Measurements from ENCODE around the gene MROH9. TPM values are rescaled to one million over a fixed set of nuclear protein-coding genes. Genes with fewer than 3 reads are reported as not detected.

Gene MROH9, protein sequence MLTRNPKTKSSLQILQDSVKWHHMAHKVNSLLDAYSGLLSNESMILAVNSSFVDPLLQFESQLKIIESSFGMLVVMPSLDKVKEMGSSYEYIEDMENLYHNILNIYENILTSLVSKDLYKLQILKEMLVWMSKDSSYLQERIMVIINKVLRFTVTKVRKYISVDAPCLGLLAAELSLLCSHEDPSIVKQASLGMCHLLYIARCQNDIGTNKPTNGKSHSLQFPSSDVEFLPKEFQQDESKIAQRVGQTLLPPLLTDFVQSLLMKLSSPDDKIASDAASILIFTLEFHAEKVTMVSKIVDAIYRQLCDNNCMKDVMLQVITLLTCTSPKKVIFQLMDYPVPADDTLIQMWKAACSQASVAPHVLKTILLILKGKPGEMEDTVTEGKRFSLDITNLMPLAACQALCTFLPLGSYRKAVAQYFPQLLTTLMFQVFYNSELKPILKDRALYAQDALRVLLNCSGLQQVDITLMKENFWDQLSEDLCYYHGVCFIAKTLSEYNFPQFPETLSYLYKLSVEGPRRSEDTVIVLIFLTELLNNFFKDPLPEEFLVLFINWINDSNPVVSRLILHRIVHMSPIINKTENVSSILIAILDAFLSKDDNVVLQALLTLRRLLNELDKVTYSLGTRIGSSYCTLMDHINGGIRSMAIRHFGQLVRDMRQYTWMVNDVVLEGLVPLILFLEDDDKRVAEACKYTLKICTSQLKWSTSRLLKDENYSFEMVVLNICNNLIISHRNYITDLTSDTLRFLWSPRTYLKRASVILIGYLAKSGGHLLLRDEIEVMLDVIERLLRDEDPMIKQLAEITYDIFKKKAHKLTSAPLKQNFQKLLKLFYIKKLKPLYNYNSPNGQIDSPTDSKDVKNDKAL
- not detected for total RNA-seq

DNA sequence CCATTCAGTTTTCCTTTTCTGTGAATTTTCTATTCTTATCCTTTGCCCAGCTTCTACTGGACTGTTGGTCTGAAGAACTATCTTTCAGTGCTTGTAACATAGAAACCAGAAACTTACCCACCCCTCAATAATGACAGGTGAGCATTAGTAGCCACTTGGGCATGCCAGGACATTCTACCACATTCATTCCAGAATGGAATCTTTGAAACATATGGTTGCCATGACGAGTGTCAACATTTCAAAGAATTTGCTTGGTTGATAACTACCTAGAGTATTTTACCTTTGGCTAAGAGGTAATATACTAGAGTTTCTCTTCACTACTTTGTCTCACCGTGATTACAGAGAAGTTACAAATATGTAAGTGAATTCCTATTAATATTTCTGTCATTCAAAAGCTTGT lies at the start of gene MROH9:
MROH9 (plus strand) TSS at position 304 of the 400 bp plus-strand sequence. CDS start 10,023 bp downstream, outside the sequence.
- peaks cover 0 to 6% (median 0%) of the 10 kb centered on the region in 3 donors for H3K4me1 ChIP-seq
- 82 to 95% methylated on average over 2 of the region's 2 CpGs for WGBS, 2 donors (ENCODE audit: low coverage in 1 of 2)
- no peak for ATAC-seq
- H3K4me3 ChIP-seq = no peak within 1 kb of the TSS
- no peaks in the 10 kb centered on the region for H3K36me3 ChIP-seq
- no peaks in the 10 kb centered on the region for H3K27me3 ChIP-seq
- no peaks in the 10 kb centered on the region for H3K9me3 ChIP-seq
- TF ChIP-seq POLR2A (IDR thresholded peaks at IDR 0.05) = no peak
- no peak for TF ChIP-seq EP300 (IDR thresholded peaks at IDR 0.05)
- TF ChIP-seq, protein P1, sequence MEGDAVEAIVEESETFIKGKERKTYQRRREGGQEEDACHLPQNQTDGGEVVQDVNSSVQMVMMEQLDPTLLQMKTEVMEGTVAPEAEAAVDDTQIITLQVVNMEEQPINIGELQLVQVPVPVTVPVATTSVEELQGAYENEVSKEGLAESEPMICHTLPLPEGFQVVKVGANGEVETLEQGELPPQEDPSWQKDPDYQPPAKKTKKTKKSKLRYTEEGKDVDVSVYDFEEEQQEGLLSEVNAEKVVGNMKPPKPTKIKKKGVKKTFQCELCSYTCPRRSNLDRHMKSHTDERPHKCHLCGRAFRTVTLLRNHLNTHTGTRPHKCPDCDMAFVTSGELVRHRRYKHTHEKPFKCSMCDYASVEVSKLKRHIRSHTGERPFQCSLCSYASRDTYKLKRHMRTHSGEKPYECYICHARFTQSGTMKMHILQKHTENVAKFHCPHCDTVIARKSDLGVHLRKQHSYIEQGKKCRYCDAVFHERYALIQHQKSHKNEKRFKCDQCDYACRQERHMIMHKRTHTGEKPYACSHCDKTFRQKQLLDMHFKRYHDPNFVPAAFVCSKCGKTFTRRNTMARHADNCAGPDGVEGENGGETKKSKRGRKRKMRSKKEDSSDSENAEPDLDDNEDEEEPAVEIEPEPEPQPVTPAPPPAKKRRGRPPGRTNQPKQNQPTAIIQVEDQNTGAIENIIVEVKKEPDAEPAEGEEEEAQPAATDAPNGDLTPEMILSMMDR (IDR thresholded peaks at IDR 0.05) = no peak
- no peak for TF ChIP-seq POLR2AphosphoS5 (IDR thresholded peaks at IDR 0.05)
- H3K27ac ChIP-seq = no peak within 1 kb of the TSS

DNA sequence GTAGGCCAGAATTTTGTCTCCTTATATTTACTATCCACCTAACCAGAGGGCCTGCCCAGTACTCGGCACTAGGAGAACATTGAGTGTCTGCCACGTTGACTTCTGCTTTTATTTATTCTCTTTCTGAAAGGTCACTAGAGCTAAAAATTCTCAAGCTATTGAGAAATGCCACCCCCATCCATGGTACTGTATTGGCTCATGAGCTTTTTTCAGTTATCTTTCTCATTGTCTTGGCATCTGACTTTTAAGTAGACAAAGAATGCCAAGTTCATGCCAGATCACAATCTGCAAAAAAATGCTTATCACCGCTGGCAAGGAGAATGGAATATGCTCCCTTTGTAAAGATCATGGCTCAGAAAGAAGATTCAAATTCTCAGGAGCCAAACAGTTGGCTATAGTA lies 49.8 kb upstream of the MROH9 start:
- 20 to 56% methylated on average over 1 to 3 of the region's 3 CpGs for WGBS, 2 donors (ENCODE audit: low coverage in 1 of 2)
- Histone ChIP-seq H3K4me3 (no peak overlapping the region), H3K27ac (no peak overlapping the region), H3K36me3 (no peaks in the 10 kb centered on the region), H3K9me3 (peaks cover 0 to 6% (median 0%) of the 10 kb centered on the region in 3 donors), H3K4me1 (peaks cover 0 to 3% (median 0%) of the 10 kb centered on the region in 3 donors), H3K27me3 (no peaks in the 10 kb centered on the region)
- ATAC-seq = peak; percentile 13
- no peak for TF ChIP-seq EP300 (IDR thresholded peaks at IDR 0.05)
- TF ChIP-seq POLR2A (IDR thresholded peaks at IDR 0.05) = no peak
- no peak for TF ChIP-seq POLR2AphosphoS5 (IDR thresholded peaks at IDR 0.05)
- TF ChIP-seq, protein P1 (IDR thresholded peaks at IDR 0.05) = no peak

DNA sequence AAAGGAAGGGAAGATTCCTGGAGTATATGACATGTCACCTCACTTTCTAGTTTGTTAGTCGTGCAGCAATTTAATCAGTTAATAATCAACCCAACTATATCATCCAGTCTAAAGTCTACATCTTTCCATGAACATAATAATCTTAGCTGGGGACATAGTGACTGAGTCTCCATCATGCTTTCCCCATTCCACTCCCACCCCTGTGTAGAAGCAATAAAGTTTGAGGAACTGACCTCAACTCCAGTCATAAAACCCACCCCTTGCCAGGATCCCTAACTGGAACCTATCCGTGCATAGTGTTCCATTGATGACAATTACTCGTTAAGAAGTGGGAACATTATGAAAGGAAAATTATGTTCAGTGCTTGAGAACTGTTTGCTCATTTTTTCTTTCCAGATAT lies 48.9 kb upstream of the MROH9 start:
- ATAC-seq = no peak
- H3K9me3 ChIP-seq = peaks cover 0 to 6% (median 0%) of the 10 kb centered on the region in 3 donors
- 86 to 89% methylated on average over 3 of the region's 3 CpGs for WGBS, 2 donors (ENCODE audit: low coverage in 1 of 2)
- peaks cover 0 to 3% (median 0%) of the 10 kb centered on the region in 3 donors for H3K4me1 ChIP-seq
- H3K27ac ChIP-seq = no peak overlapping the region
- H3K27me3 ChIP-seq = no peaks in the 10 kb centered on the region
- H3K4me3 ChIP-seq = no peak overlapping the region
- H3K36me3 ChIP-seq = no peaks in the 10 kb centered on the region
- no peak for TF ChIP-seq POLR2A (IDR thresholded peaks at IDR 0.05)
- TF ChIP-seq, protein P1 (IDR thresholded peaks at IDR 0.05) = no peak
- TF ChIP-seq EP300 (IDR thresholded peaks at IDR 0.05) = no peak
- no peak for TF ChIP-seq POLR2AphosphoS5 (IDR thresholded peaks at IDR 0.05)

DNA sequence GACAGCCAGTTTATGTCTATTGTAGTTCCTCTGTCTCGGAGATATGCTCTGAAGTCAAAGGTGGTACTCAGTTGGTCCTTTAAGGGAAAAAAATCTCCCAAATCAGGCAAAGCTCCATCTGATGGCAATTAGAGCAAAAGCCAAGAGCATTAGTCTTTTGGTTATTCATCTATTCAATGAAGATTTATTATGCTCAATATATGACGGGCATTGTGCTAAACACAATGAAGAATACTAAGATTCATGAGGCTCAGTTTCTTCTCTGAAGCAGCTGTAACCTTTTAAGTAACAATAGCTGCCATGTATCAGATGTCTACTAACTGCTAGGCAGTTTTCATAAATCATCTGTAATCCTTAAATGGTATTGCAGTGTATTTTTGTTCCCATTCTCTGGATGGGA lies 47.6 kb upstream of the MROH9 start:
- Histone ChIP-seq H3K9me3 (peaks cover 0 to 6% (median 0%) of the 10 kb centered on the region in 3 donors), H3K27ac (no peak overlapping the region), H3K4me3 (no peak overlapping the region), H3K27me3 (no peaks in the 10 kb centered on the region), H3K4me1 (no peaks in the 10 kb centered on the region), H3K36me3 (no peaks in the 10 kb centered on the region)
- no peak for TF ChIP-seq POLR2AphosphoS5 (IDR thresholded peaks at IDR 0.05)
- TF ChIP-seq, protein P1 (IDR thresholded peaks at IDR 0.05) = no peak
- TF ChIP-seq EP300 (IDR thresholded peaks at IDR 0.05) = no peak
- no peak for TF ChIP-seq POLR2A (IDR thresholded peaks at IDR 0.05)
- 42 to 50% methylated on average over 2 of the region's 2 CpGs for WGBS, 2 donors (ENCODE audit: low coverage in 1 of 2)
- no peak for ATAC-seq

All from gastroesophageal sphincter (tissue), 4 donors.